Middle frontal gyrus (tissue), 1 donor: ENCODE measurements around the gene SLC35F2.
"Not testable (repeated sequence)": the region's sequence is repeated elsewhere in the genome, so short reads cannot be mapped to it uniquely, and the experiment has no call there.

Source experiments
- DNase-seq: peaks from one replicate; pipeline ENCODE4 v3.0.0-alpha.2; 2015; ENCODE audit warnings: low spot score; ENCODE audit errors: extremely low spot score

SLC35F2 gene, protein sequence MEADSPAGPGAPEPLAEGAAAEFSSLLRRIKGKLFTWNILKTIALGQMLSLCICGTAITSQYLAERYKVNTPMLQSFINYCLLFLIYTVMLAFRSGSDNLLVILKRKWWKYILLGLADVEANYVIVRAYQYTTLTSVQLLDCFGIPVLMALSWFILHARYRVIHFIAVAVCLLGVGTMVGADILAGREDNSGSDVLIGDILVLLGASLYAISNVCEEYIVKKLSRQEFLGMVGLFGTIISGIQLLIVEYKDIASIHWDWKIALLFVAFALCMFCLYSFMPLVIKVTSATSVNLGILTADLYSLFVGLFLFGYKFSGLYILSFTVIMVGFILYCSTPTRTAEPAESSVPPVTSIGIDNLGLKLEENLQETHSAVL

DNA sequence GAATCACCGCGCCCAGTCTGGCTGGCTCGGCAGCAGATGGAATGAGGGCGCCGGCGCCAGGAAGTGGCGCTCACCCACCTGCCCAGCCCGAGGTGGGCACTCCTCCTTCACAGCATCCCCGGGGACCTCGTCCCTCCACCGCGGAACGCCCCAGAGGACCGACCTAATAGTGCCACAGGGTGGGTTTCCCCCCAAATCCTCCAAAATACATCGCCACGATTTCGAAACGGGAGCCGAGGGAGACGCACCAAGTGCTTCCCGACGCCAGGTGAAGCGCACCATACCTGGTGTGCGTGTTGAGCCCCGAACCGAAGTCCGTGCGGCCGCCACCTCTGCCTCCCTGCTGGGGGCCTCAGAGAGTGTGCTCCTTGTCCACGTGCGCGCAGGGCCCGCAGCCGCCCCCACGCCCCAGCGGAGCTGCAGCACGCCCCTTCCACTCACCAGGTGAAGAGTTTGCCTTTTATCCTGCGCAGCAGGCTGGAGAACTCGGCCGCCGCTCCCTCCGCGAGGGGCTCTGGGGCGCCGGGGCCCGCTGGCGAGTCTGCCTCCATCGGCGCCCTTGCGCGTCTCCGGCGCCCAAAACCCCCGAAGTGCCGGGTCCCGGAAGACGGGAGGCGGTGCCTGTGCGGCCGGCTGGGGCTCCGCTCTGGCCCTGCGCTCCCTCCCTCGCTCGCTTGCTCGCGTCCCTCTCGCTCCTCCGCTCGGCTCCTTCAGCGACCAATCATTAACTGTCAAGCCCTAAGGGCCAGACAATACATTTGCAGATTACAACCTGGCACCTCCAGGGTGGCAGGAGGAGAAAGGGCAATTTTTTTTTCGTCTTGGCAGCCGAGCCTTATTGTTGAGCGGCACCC lies at the start of gene SLC35F2:
Gene SLC35F2 (minus strand): TSS at position 571 of the 854 bp plus-strand sequence. CDS start 20 bp downstream, at position 551.
- no peak for DNase-seq

GRCh38 chr11:107908211-107908610 lies 49.6 kb upstream of the SLC35F2 start:
- DNase-seq, result no peak

DNA sequence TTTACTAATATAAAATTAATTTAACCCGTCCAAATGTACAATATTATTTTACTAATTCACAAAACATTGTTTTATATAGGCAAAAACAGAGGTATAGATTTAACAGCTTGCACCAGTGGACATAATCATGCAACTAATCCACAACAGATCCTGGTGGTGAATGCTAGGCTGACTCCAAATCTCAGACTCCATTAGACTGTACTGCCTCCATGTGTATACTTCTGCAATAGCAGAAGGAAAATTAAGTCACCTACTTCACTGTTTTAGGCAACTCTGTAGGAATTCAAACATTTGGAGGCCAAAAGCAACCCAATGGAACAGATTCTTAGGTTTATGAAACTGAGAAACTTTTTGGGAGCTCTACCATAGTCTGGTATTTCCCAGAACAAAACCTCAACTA lies 39.7 kb upstream of the SLC35F2 start:
- DNase-seq, result no peak

- no peak for DNase-seq
These were observed 23.7 kb upstream of the SLC35F2 start for GRCh38 chr11:107882095-107882820.

DNA sequence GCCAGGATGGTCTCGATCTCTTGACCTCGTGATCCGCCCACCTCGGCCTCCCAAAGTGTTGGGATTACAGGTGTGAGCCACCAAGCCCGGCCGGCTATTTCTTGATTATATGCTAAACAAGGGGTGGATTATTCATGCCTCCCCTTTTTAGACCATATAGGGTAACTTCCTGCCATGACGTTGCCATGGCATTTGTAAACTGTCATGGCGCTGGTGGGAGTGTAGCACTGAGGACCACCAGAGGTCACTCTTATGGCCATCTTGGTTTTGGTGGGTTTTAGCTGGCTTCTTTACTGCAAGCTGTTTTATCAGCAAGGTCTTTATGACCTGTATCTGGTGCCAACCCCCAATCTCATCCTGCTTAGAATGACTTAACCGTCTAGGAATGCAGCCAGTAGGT lies 22.9 kb upstream of the SLC35F2 start:
- not testable (repeated sequence) for DNase-seq

DNA sequence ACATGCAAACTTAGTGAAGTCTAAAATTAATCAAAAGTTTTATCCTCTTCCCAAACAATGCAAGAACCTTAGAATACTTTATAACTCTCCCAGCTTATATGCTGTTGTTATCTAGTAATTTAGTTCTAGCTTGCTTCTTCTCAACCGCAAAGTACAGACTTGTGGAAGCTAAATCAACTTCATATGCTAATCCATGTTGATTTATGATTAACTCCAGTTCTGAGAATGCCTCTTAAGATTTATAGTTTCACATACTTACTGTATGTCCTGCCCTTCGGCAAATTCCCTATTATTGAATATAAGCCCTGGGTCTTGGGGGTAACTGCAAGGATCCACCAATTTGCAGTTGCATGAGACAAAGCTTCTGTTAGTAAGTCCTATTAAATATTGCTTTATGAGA lies 17.6 kb upstream of the SLC35F2 start:
- no peak for DNase-seq

DNA sequence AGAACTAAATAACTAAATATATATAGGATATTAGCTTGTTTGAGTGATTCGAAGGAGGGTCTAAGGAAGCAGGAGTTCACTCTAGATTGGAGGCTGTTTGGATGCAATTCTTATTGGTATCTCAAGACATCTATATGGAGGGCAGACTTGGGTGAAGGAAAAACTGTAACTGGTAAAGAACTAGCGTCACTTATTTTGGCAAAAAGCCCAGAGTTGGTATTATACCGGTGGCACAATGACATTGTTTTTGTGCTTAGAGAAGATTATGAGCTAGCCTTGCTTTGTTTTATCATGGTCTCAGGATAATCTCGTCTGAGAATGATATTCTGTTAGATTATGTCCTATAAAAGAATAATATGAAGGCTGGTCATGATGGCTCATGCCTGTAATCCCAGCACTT lies 6.0 kb upstream of the SLC35F2 start:
- DNase-seq, result no peak

DNA sequence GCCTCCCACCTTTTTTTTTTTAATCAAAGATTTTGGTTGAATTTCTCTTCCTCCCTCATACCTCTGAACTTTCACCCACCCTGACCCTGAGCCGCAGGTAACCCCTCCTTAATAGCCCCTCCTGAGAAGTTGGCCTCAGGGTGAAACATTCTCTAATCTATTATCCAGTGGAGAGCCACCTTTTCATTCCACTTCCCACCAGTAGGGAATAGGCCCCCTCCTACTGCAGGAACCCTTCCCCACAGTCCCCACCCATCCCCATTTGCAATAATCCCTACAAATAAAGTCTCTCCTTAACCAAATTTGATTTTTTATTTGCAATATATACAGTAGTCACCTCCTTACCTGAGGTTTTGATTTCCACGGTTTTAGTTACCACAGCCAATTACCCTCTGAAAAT lies 2.1 kb upstream of the SLC35F2 start:
- no peak for DNase-seq

- DNase-seq, result not testable (repeated sequence)
These were observed 1.6 kb upstream of the SLC35F2 start for GRCh38 chr11:107860240-107860620.

DNA sequence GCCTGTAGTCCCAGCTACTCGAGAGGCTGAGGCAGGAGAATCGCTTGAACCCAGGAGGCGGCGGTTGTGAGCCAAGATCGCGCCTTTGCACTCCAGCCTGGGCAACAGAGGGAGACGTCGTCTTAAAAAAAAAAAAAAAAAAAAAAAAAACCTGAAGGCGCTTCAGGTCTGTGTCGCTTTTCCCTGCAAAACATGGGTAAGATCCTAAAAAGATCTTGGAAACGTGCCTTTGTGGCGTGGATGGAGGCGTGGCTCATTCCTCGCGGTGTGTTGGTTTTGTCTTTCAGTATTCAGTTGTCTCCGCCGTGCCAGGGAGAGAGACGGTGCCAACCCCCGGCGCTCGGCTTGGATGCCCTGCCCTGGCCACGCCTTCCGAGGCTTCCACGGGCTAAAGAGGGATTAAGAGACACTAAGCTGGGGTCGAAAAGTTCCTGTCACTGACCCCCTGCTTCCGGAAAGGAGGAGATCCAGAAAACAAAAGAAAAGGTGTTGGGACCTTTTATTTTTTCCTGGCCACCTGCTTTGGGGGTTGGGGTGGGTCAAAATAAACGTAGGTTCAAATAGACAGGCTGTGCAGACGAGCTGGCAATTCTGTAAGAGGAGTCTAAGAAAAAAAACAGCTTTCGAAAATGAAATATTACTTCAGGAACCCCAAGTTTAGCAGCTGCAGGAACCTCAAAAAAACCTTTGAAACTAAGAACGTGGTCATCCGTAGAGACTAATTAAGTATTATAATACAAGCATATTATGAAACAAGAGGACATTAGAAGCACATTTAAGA lies 1.1 kb upstream of the SLC35F2 start:
- DNase-seq, result no peak

DNA sequence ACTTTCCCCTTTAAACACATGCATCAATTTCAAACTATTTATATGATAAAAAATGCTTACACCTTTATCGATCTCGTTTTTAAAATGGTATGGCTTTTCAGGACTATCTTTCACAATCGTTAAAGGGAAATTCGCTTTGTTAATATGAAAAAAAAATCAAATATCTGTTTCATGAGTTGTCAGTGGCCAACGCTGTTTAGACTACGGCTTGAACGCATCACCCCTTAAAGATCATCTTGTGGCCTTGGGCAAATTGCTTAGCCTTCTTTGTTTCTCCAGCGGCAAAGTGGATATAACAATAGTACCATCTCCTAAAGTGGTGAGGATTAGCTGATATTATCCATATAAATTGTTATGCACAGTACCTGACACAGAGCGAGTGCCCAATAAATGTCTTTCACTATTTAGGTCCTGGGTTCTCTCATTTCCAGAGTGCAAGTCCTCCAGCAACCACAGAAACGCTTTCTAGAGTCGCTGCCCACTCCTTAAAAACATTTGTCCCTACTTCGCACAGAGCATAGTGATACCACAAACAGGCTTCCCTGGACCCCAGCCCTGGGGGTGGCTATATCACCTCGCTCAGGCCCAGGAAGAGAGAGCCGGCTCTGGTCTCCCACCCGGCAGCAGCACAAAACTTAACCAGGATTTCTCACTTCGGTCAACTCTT lies 904 bp downstream of the SLC35F2 start:
- no peak for DNase-seq

DNA sequence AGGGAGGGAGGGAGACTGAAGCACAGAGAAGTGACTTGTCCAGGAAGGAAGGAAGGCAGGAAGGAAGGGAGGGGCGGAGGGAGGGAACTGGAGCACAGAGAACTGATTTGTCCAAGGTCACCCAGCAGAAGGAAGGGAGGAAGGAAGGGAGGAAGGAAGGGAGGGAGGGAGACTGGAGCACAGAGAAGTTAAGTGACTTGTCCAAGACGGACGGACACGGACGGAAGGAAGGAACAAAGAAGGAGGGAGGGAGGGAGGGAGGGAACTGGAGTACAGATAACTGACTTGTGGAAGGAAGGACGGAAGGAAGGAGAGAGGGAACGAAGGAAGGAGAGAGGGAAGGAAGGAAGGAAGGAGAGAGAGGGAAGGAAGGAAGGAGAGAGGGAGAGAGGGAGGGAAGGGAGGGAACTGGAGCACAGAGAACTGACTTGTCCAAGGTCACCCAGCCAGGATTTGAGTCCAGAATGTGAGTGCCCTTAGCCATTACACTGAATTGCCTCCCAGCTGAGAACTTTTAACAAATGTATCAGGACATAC lies 1.5 kb downstream of the SLC35F2 start:
- no peak for DNase-seq

DNA sequence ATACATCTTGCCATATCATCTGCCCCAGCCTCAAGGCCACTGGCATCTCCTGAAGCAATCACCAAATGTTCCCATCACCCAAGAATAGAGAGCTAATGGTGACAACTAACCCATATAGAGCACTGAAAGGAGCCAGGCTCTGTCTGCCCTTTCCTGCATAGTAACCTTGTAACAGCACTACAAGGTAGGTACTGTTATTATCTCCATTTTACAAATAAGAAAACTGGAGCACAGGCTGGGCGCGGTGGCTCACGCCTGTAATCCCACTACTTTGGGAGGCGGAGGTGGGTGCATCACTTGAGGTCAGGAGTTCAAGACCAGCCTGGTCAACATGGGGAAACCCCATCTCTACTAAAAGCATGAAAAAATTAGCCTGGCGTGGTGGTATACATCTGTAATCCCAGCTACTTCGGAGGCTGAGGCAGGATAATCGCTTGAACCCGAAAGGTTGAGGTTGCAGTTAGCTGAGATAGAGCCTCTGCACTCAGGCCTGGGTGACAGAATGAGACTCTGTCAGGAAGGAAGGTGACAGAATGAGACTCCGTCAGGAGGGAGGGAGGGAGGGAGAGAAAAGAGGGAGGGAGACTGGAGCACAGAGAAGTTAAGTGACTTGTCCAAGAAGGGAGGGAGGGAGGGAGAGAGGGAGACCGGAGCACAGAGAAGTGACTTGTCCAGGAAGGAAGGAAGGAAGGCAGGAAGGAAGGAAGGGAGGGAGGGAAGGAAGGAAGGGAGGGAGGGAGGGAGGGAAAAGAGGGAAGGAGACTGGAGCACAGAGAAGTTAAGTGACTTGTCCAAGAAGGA lies 2.2 kb downstream of the SLC35F2 start:
- no peak for DNase-seq

- DNase-seq, result no peak
These were observed 5.5 kb downstream of the SLC35F2 start for GRCh38 chr11:107853070-107853469.

GRCh38 chr11:107851704-107852310 lies 6.8 kb downstream of the SLC35F2 start:
- no peak for DNase-seq

DNA sequence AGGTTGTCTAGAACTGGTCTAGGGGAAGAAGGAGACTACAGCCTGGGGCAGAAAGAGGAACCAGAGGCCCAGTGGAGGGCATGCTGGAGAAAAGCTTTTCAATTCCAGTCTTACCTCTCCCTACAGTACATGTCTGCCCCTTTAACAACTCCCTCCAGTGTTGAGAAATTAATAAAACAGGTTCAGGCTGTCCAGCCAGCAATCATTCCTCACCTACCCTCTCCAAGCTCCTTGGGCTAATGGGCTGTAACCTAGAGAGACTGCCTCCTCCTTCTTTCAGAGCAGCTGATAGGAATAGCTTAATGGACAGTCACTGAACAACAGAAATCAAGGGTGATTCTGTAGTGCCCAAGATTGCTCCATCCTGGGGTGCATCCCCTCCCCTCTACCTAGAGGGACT lies 8.8 kb downstream of the SLC35F2 start:
- no peak for DNase-seq

GRCh38 chr11:107848345-107848744 lies 10.2 kb downstream of the SLC35F2 start:
- no peak for DNase-seq

GRCh38 chr11:107847184-107847583 lies 11.4 kb downstream of the SLC35F2 start:
- DNase-seq, result no peak

- DNase-seq, result no peak
These were observed 14.5 kb downstream of the SLC35F2 start for GRCh38 chr11:107844041-107844440.
